OCI-LY1 (cell line): ENCODE data around the gene ZBTB46.

Source experiments
- EZH2 ChIP-seq: fragments of 200-600 bp; sonication (generic), shearing (Covaris generic); IDR thresholded peaks from 2 replicates; pipeline ENCODE4 v1.8.0; 2017; ENCODE audit warnings: borderline replicate concordance, mixed run types, mild to moderate bottlenecking, antibody characterized with exemption, low read length, moderate library complexity, mixed read lengths
- TF ChIP-seq, protein P1 (sequence below): fragments of 200-600 bp; sonication (generic), shearing (Covaris generic); IDR thresholded peaks from 2 replicates; pipeline ENCODE4 v1.5.1; 2017; ENCODE audit warnings: mild to moderate bottlenecking, antibody characterized with exemption, low read length, moderate library complexity, mixed read lengths

DNA sequence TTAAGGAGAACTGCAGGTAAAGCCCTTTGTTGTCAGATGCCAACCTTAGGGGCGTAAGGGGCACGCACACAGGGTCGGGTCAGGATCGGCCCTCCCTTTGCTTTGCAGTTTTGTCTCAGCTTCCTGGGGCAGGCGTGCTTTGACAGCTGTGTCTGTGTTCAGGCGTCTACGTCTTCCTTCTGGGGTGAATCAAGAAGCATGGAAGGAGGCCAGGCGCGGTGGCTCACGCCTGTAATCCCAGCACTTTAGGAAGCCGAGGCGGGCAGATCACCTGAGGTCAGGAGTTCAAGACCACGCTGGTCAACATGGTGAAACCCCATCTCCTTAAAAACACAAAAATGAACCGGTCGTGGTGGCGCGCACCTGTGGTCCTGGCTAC, 121.9 kb downstream of the ZBTB46 start:
- TF ChIP-seq, protein P1, sequence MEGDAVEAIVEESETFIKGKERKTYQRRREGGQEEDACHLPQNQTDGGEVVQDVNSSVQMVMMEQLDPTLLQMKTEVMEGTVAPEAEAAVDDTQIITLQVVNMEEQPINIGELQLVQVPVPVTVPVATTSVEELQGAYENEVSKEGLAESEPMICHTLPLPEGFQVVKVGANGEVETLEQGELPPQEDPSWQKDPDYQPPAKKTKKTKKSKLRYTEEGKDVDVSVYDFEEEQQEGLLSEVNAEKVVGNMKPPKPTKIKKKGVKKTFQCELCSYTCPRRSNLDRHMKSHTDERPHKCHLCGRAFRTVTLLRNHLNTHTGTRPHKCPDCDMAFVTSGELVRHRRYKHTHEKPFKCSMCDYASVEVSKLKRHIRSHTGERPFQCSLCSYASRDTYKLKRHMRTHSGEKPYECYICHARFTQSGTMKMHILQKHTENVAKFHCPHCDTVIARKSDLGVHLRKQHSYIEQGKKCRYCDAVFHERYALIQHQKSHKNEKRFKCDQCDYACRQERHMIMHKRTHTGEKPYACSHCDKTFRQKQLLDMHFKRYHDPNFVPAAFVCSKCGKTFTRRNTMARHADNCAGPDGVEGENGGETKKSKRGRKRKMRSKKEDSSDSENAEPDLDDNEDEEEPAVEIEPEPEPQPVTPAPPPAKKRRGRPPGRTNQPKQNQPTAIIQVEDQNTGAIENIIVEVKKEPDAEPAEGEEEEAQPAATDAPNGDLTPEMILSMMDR = no peak
- TF ChIP-seq EZH2 = no peak
